ENCODE data around the gene MAGI2. TPM values are rescaled to one million over a fixed set of nuclear protein-coding genes. Genes with fewer than 3 reads are reported as not detected.

The MAGI2 gene
- total RNA-seq, 1 experiment from 2014 or later, result 0.25 TPM

DNA sequence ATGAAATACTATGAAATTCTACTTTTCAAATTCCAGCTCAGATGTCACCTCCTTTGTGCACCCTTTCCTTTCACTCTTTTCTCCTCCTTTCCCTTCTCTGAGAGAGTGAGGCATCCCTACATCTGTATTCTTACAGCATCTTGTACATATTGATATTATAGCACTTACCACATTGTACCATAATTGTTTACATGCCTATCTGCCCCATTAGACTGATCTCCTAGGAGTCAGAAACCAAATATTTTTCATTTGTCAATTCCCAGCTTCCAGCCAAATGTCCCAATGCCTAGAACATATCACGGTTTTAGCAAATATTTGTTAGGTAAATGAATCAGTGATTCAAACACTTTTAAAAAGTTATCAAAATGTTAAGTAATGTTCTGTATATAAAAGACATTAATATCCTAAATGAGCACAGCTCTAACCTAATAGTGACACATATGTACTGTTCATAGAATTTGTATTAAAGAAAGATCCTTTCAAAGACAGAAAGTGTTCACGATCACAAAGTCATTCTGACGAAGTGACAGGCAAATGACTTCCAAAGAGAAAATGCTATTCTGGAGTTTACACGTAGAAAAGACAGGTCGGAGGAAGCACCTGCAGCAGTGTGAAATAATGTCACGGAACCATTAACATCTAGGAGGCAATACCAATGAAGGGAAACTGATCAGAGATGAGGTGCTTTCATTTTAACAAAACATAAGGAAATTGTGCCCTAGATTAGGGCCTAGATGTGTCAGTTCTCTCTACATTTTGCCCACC is 774.2 kb downstream of the MAGI2 start:
- TF ChIP-seq, protein P1, sequence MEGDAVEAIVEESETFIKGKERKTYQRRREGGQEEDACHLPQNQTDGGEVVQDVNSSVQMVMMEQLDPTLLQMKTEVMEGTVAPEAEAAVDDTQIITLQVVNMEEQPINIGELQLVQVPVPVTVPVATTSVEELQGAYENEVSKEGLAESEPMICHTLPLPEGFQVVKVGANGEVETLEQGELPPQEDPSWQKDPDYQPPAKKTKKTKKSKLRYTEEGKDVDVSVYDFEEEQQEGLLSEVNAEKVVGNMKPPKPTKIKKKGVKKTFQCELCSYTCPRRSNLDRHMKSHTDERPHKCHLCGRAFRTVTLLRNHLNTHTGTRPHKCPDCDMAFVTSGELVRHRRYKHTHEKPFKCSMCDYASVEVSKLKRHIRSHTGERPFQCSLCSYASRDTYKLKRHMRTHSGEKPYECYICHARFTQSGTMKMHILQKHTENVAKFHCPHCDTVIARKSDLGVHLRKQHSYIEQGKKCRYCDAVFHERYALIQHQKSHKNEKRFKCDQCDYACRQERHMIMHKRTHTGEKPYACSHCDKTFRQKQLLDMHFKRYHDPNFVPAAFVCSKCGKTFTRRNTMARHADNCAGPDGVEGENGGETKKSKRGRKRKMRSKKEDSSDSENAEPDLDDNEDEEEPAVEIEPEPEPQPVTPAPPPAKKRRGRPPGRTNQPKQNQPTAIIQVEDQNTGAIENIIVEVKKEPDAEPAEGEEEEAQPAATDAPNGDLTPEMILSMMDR (IDR thresholded peaks at IDR 0.05; ENCODE audit: insufficient read depth in 1 of 2, low read depth in 1 of 2, low read length in 1 of 2, severe bottlenecking in 1 of 2, unreplicated experiment in 1 of 2), result no peak
- no peaks in the 10 kb centered on the region for H3K9me3 ChIP-seq
- ChIA-PET POLR2A (no interaction called here), CTCF (no interaction called here)
- intact Hi-C loops (cut with micrococcal nuclease; ENCODE audit: unreplicated experiment), result no loop called here
- H3K27ac Mint-ChIP-seq (ENCODE audit: unreplicated experiment), result no peak overlapping the region
- no peak for DNase-seq
- H3K4me3 Mint-ChIP-seq (ENCODE audit: unreplicated experiment), result no peak overlapping the region
- H3K36me3 ChIP-seq (ENCODE audit: control insufficient read depth, insufficient read depth, low read length), result no peaks in the 10 kb centered on the region
- no peak overlapping the region for H3K4me3 ChIP-seq (ENCODE audit: low read depth, low read length)
- no peaks in the 10 kb centered on the region for H3K9me3 Mint-ChIP-seq (ENCODE audit: unreplicated experiment)
- peaks cover 2% of the 10 kb centered on the region for H3K27me3 Mint-ChIP-seq (ENCODE audit: insufficient read depth, unreplicated experiment)
- no peaks in the 10 kb centered on the region for H3K36me3 Mint-ChIP-seq (ENCODE audit: insufficient read depth, unreplicated experiment)
- H3K27me3 ChIP-seq (replicated peaks; ENCODE audit: control insufficient read depth, insufficient read depth, low read length), result no peaks in the 10 kb centered on the region
- no peaks in the 10 kb centered on the region for H3K4me1 ChIP-seq
- BruUV-seq (replicated peaks), result no TSS peak
- no peaks in the 10 kb centered on the region for H3K4me1 Mint-ChIP-seq (ENCODE audit: low read depth, unreplicated experiment)

DNA sequence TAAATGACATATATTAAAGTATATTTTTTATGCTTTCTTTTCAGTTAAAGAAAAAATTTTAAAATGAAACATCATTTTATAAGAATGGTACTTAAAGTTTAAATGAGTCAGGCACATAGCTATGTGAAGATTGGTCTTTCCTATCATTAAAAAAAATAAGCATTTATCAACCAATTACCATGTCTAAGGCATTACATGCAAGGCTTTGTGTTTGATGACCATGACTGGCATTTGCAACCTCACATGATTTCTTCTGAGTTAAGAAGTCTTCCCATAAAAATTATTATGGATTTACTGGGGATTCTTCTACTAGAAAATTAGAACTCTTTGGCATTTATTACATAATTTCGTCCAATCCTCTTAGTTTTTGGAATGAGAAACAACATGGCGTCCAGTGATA is 776.1 kb downstream of the MAGI2 start:
- no peak for DNase-seq
- POLR2A ChIA-PET, result no interaction called here
- H3K9me3 Mint-ChIP-seq (ENCODE audit: unreplicated experiment), result no peaks in the 10 kb centered on the region
- H3K27ac Mint-ChIP-seq (ENCODE audit: unreplicated experiment), result no peak overlapping the region
- H3K36me3 Mint-ChIP-seq (ENCODE audit: insufficient read depth, unreplicated experiment), result no peaks in the 10 kb centered on the region
- TF ChIP-seq, protein P1 (IDR thresholded peaks at IDR 0.05; ENCODE audit: insufficient read depth in 1 of 2, low read depth in 1 of 2, low read length in 1 of 2, severe bottlenecking in 1 of 2, unreplicated experiment in 1 of 2), result no peak
- peaks cover 2% of the 10 kb centered on the region for H3K27me3 Mint-ChIP-seq (ENCODE audit: insufficient read depth, unreplicated experiment)
- H3K4me3 ChIP-seq (ENCODE audit: low read depth, low read length), result no peak overlapping the region
- no peaks in the 10 kb centered on the region for H3K9me3 ChIP-seq
- BruUV-seq (replicated peaks), result no TSS peak
- H3K36me3 ChIP-seq (ENCODE audit: control insufficient read depth, insufficient read depth, low read length), result no peaks in the 10 kb centered on the region
- CTCF ChIA-PET, result no interaction called here
- H3K4me3 Mint-ChIP-seq (ENCODE audit: unreplicated experiment), result no peak overlapping the region
- intact Hi-C loops (cut with micrococcal nuclease; ENCODE audit: unreplicated experiment), result no loop called here
- H3K4me1 ChIP-seq, result no peaks in the 10 kb centered on the region
- H3K4me1 Mint-ChIP-seq (ENCODE audit: low read depth, unreplicated experiment), result no peaks in the 10 kb centered on the region
- H3K27me3 ChIP-seq (replicated peaks; ENCODE audit: control insufficient read depth, insufficient read depth, low read length), result no peaks in the 10 kb centered on the region

GRCh38 chr7:78675511-78675910 is 778.0 kb downstream of the MAGI2 start:
- no peak overlapping the region for H3K27ac Mint-ChIP-seq (ENCODE audit: unreplicated experiment)
- H3K9me3 Mint-ChIP-seq (ENCODE audit: unreplicated experiment), result no peaks in the 10 kb centered on the region
- ChIA-PET POLR2A (no interaction called here), CTCF (no interaction called here)
- intact Hi-C loops (cut with micrococcal nuclease; ENCODE audit: unreplicated experiment), result no loop called here
- Histone ChIP-seq H3K9me3 (no peaks in the 10 kb centered on the region), H3K27me3 (replicated peaks; ENCODE audit: control insufficient read depth, insufficient read depth, low read length) (no peaks in the 10 kb centered on the region), H3K4me1 (no peaks in the 10 kb centered on the region), H3K4me3 (ENCODE audit: low read depth, low read length) (no peak overlapping the region), H3K36me3 (ENCODE audit: control insufficient read depth, insufficient read depth, low read length) (no peaks in the 10 kb centered on the region)
- no peak for DNase-seq
- TF ChIP-seq, protein P1 (IDR thresholded peaks at IDR 0.05; ENCODE audit: insufficient read depth in 1 of 2, low read depth in 1 of 2, low read length in 1 of 2, severe bottlenecking in 1 of 2, unreplicated experiment in 1 of 2), result no peak
- BruUV-seq (replicated peaks), result no TSS peak
- H3K4me3 Mint-ChIP-seq (ENCODE audit: unreplicated experiment), result no peak overlapping the region
- H3K36me3 Mint-ChIP-seq (ENCODE audit: insufficient read depth, unreplicated experiment), result no peaks in the 10 kb centered on the region
- peaks cover 2% of the 10 kb centered on the region for H3K27me3 Mint-ChIP-seq (ENCODE audit: insufficient read depth, unreplicated experiment)
- no peaks in the 10 kb centered on the region for H3K4me1 Mint-ChIP-seq (ENCODE audit: low read depth, unreplicated experiment)
